GM19455 (cell line): ENCODE results near the gene TLDC2.
"Not testable (repeated sequence)": the region's sequence is repeated elsewhere in the genome, so short reads cannot be mapped to it uniquely, and the experiment has no call there.

Experiments used
- ATAC-seq: cut with Tn5 transposase; IDR thresholded peaks from one replicate; pipeline ENCODE4 v1.9.1; 2021; ENCODE audit not compliant: unreplicated experiment

The TLDC2 gene

GRCh38 chr20:36866681-36867495 is 9.1 kb upstream of the TLDC2 start:
- no peak for ATAC-seq

- ATAC-seq: no peak
These were observed 4.0 kb upstream of the TLDC2 start for GRCh38 chr20:36871640-36872570.

GRCh38 chr20:36872852-36873251 is 3.1 kb upstream of the TLDC2 start:
- no peak for ATAC-seq

GRCh38 chr20:36873498-36874189 is 2.3 kb upstream of the TLDC2 start:
- no peak for ATAC-seq

- not testable (repeated sequence) for ATAC-seq
These were observed 845 bp upstream of the TLDC2 start for GRCh38 chr20:36875093-36875492.

- no peak for ATAC-seq
These were observed 515 bp downstream of the TLDC2 start for GRCh38 chr20:36876473-36876833.

- ATAC-seq: no peak
These were observed 3.0 kb downstream of the TLDC2 start for GRCh38 chr20:36878941-36879340.

- no peak for ATAC-seq
These were observed 4.9 kb downstream of the TLDC2 start for GRCh38 chr20:36880741-36881250.

GRCh38 chr20:36881331-36881730 is 5.4 kb downstream of the TLDC2 start:
- ATAC-seq: no peak

GRCh38 chr20:36881888-36882287 is 6.0 kb downstream of the TLDC2 start:
- no peak for ATAC-seq

- ATAC-seq: no peak
These were observed 8.1 kb downstream of the TLDC2 start for GRCh38 chr20:36883977-36884535.

GRCh38 chr20:36885356-36885755 is 9.4 kb downstream of the TLDC2 start:
- ATAC-seq: no peak

- peak; percentile 61 for ATAC-seq
These were observed 11.2 kb downstream of the TLDC2 start for GRCh38 chr20:36886859-36887751.

GRCh38 chr20:36887752-36888090 is 11.8 kb downstream of the TLDC2 start:
- ATAC-seq: no peak

GRCh38 chr20:36888880-36889516 is 13.1 kb downstream of the TLDC2 start:
- ATAC-seq: no peak

GRCh38 chr20:36890586-36890985 is 14.6 kb downstream of the TLDC2 start:
- no peak for ATAC-seq

- ATAC-seq: no peak
These were observed 15.3 kb downstream of the TLDC2 start for GRCh38 chr20:36891211-36891610.

- ATAC-seq: no peak
These were observed 17.9 kb downstream of the TLDC2 start for GRCh38 chr20:36893801-36894200.

- no peak for ATAC-seq
These were observed 19.1 kb downstream of the TLDC2 start for GRCh38 chr20:36895036-36895435.

- ATAC-seq: no peak
These were observed 28.8 kb downstream of the TLDC2 start for GRCh38 chr20:36904690-36905089.
